Uterus (tissue), 4 donors: Measurements from ENCODE around the gene FZR1. TPM values are rescaled to one million over a fixed set of nuclear protein-coding genes. Genes with fewer than 3 reads are reported as not detected.
"Not testable (repeated sequence)": the region's sequence is repeated elsewhere in the genome, so short reads cannot be mapped to it uniquely, and the experiment has no call there.

Experiments used
- DNase-seq, 2 donors: peaks; one replicate each; pipeline ENCODE4 v3.0.0-alpha.2; 2019 to 2020
- H3K27ac ChIP-seq, 2 donors: fragments of 200-600 bp; sonication (generic); 1 replicate in 1 of 2; 2 replicates in 1 of 2; pipeline ENCODE4 v1.5.1; 2016 to 2018
- H3K27me3 ChIP-seq, 2 donors: fragments of 200-600 bp; sonication (generic); one replicate each; pipeline ENCODE4 v1.5.1; 2018 to 2019; ENCODE audit warnings: control low read depth in 1 of 2
- H3K36me3 ChIP-seq, 2 donors: fragments of 200-600 bp; sonication (generic); one replicate each; pipeline ENCODE4 v1.5.1; 2019; ENCODE audit warnings: control low read depth in 1 of 2
- H3K4me1 ChIP-seq, 2 donors: fragments of 200-600 bp; sonication (generic); one replicate each; pipeline ENCODE4 v1.5.1; 2018 to 2019; ENCODE audit warnings: control low read depth in 1 of 2
- H3K4me3 ChIP-seq, 2 donors: fragments of 200-600 bp; sonication (generic); 1 replicate in 1 of 2; 2 replicates in 1 of 2; pipeline ENCODE4 v1.5.1; 2018 to 2019; ENCODE audit warnings: mild to moderate bottlenecking in 1 of 2
- H3K9me3 ChIP-seq, 2 donors: fragments of 200-600 bp; sonication (generic); one replicate each; pipeline ENCODE4 v1.5.1; 2019; ENCODE audit warnings: control low read depth in 1 of 2
- CTCF ChIP-seq, 4 experiments: fragments of 200-600 bp in 2 of 4; fragments of 450-650 bp in 2 of 4; sonication (generic) in 2 of 4; IDR thresholded peaks; one replicate each; pipeline ENCODE4 v1.5.1; 2016 to 2019; ENCODE audit warnings: antibody characterized with exemption in 4 of 4, mild to moderate bottlenecking in 2 of 4, moderate library complexity in 1 of 4
- POLR2A ChIP-seq, 2 donors: fragments of 450-650 bp; IDR thresholded peaks; one replicate each; pipeline ENCODE4 v1.6.1; 2016; ENCODE audit warnings: antibody characterized with exemption in 2 of 2, mild to moderate bottlenecking in 1 of 2, moderate library complexity in 1 of 2
- intact Hi-C: fragments of 100-400 bp; cut with DNase I; formaldehyde crosslinking; loops from one replicate; pipeline ENCODE4 v1.15.1; 2023; ENCODE audit warnings: low total_unique reads
- total RNA-seq, 4 donors: library from RNA; depleted of rRNA in 3 of 4; stranded (reverse); fragments of >200 nt in 3 of 4; gene quantifications; one replicate each; pipeline versions ENCODE4 v1.1.0 to v1.2.4, GENCODE V29; 2014 to 2023
- donor health status: DM: yes; HTN: yes; CAD: no.

Gene FZR1
- total RNA-seq, 4 donors from 2014 or later: 3.8 to 70.8 (median 33.0) TPM

- DNase-seq: no peak
Observed at GRCh38 chr19:3528080-3528479, 22.0 kb downstream of the FZR1 start.

GRCh38 chr19:3528539-3529211 is 22.6 kb downstream of the FZR1 start:
- TF ChIP-seq POLR2A (IDR thresholded peaks at IDR 0.05) (no peak), CTCF (IDR thresholded peaks at IDR 0.05) (no peak)
- H3K27me3 ChIP-seq: no peaks in the 10 kb centered on the region
- no peak for DNase-seq
- H3K4me1 ChIP-seq: no peaks in the 10 kb centered on the region
- no peaks in the 10 kb centered on the region for H3K36me3 ChIP-seq
- no peak overlapping the region for H3K27ac ChIP-seq
- intact Hi-C loops: no loop called here
- H3K9me3 ChIP-seq: no peaks in the 10 kb centered on the region
- no peak overlapping the region for H3K4me3 ChIP-seq

More at GRCh38 chr19:3528080-3528479, 22.0 kb downstream of the FZR1 start:
- H3K4me1 ChIP-seq: no peaks in the 10 kb centered on the region
- H3K4me3 ChIP-seq: no peak overlapping the region
- H3K9me3 ChIP-seq: no peaks in the 10 kb centered on the region
- no peaks in the 10 kb centered on the region for H3K27me3 ChIP-seq
- H3K36me3 ChIP-seq: no peaks in the 10 kb centered on the region
- no peak overlapping the region for H3K27ac ChIP-seq
- TF ChIP-seq POLR2A (IDR thresholded peaks at IDR 0.05) (no peak), CTCF (IDR thresholded peaks at IDR 0.05) (no peak)
- intact Hi-C loops: no loop called here

- DNase-seq, H3K27ac ChIP-seq, H3K27me3 ChIP-seq, intact Hi-C loops, H3K36me3 ChIP-seq, H3K4me3 ChIP-seq, H3K4me1 ChIP-seq, H3K9me3 ChIP-seq: not testable (repeated sequence)
Observed at GRCh38 chr19:3529299-3529698, 23.2 kb downstream of the FZR1 start.

- no peaks in the 10 kb centered on the region for H3K4me1 ChIP-seq
- TF ChIP-seq CTCF (IDR thresholded peaks at IDR 0.05) (no peak), POLR2A (IDR thresholded peaks at IDR 0.05) (no peak)
- no peaks in the 10 kb centered on the region for H3K9me3 ChIP-seq
- no peaks in the 10 kb centered on the region for H3K27me3 ChIP-seq
- no peak overlapping the region for H3K4me3 ChIP-seq
- H3K36me3 ChIP-seq: no peaks in the 10 kb centered on the region
- intact Hi-C loops: no loop called here
- DNase-seq: no peak
- H3K27ac ChIP-seq: no peak overlapping the region
Observed at GRCh38 chr19:3530389-3530788, 24.3 kb downstream of the FZR1 start.

- H3K27me3 ChIP-seq: no peaks in the 10 kb centered on the region
- no peaks in the 10 kb centered on the region for H3K4me1 ChIP-seq
- intact Hi-C loops: no loop called here
- TF ChIP-seq CTCF (IDR thresholded peaks at IDR 0.05): no peak
- TF ChIP-seq POLR2A (IDR thresholded peaks at IDR 0.05): no peak
- H3K36me3 ChIP-seq: no peaks in the 10 kb centered on the region
- no peak overlapping the region for H3K27ac ChIP-seq
- DNase-seq: no peak
- no peak overlapping the region for H3K4me3 ChIP-seq
- no peaks in the 10 kb centered on the region for H3K9me3 ChIP-seq
Observed at GRCh38 chr19:3531716-3532115, 25.6 kb downstream of the FZR1 start.
